ENCODE measurements around the gene DNM2. TPM values are rescaled to one million over a fixed set of nuclear protein-coding genes. Genes with fewer than 3 reads are reported as not detected.
A peak's percentile ranks its signal among the peaks of the same experiment; 100 is the strongest.

The DNM2 gene
- total and polyA plus RNA-seq, 9 of the 15 experiments (the other 6 are each of a cell fraction or from before 2014, with no cell fraction given), result 2.2 to 161 (median 72.6) TPM

- TF ChIP-seq ZBTB7A (IDR thresholded peaks at IDR 0.05; ENCODE audit: borderline replicate concordance, control insufficient read depth, low read depth, low read length), result peak; percentile 19; the same call in 1 of the 2 replicates
- TF ChIP-seq ZBTB17 (CRISPR knock-in tag; IDR thresholded peaks at IDR 0.05), result peak; percentile 58; the same call in 1 of the 2 replicates
- TF ChIP-seq MAX (CRISPR knock-in tag; IDR thresholded peaks at IDR 0.05), result peak; percentile 82
- peak in 1 of 2 experiments; percentile 85; a peak in 1 of 4 replicates for TF ChIP-seq TEAD1 (CRISPR knock-in tag; IDR thresholded peaks at IDR 0.05)
- TF ChIP-seq MNT (conservative IDR thresholded peaks at IDR 0.05), result peak; percentile 93 to 96
- no peak for TF ChIP-seq PBX2 (CRISPR knock-in tag; IDR thresholded peaks at IDR 0.05; ENCODE audit: low read depth)
- no peak for TF ChIP-seq PBX2 (tag; conservative IDR thresholded peaks at IDR 0.05; ENCODE audit: low read depth)
- TF ChIP-seq ZSCAN29 (IDR thresholded peaks at IDR 0.05), result no peak
- peak; percentile 84 for TF ChIP-seq RB1 (IDR thresholded peaks at IDR 0.05; ENCODE audit: low read depth)
- TF ChIP-seq POLR2G (IDR thresholded peaks at IDR 0.05; ENCODE audit: low read depth, low read length), result peak; percentile 67
- no peak for TF ChIP-seq FOXK2 (conservative IDR thresholded peaks at IDR 0.05 in 1 of 2, IDR thresholded peaks at IDR 0.05 in 1 of 2; ENCODE audit: low read depth in 2 of 2)
- TF ChIP-seq SIN3B (IDR thresholded peaks at IDR 0.05; ENCODE audit: low read depth), result 0 out of 2 replicates have a peak, but pooled peaks have one; percentile 52
- peak; percentile 73 for TF ChIP-seq NCOA1 (IDR thresholded peaks at IDR 0.05; ENCODE audit: low read depth)
- peak; percentile 87 for TF ChIP-seq NR2C2 (CRISPR knock-in tag; IDR thresholded peaks at IDR 0.05)
- TF ChIP-seq NR2C2 (tag; IDR thresholded peaks at IDR 0.05), result no peak
- peak; percentile 66 for TF ChIP-seq CEBPG (CRISPR knock-in tag; IDR thresholded peaks at IDR 0.05)
- peak in 1 of 2 experiments; percentile 42; a peak in 2 of 4 replicates for TF ChIP-seq CEBPG (tag; conservative IDR thresholded peaks at IDR 0.05 in 1 of 2, IDR thresholded peaks at IDR 0.05 in 1 of 2)
- TF ChIP-seq E2F6 (IDR thresholded peaks at IDR 0.05; ENCODE audit: borderline replicate concordance in 1 of 2, extremely low read depth in 1 of 2, insufficient read depth in 1 of 2, insufficient read length in 1 of 2, low read depth in 1 of 2, low read length in 1 of 2, poor library complexity in 1 of 2, severe bottlenecking in 1 of 2), result peak in 1 of 2 experiments; percentile 42
- TF ChIP-seq CREB3 (tag; conservative IDR thresholded peaks at IDR 0.05; ENCODE audit: low read depth), result 0 out of 2 replicates have a peak, but pooled peaks have one; percentile 24
Measured at GRCh38 chr19:10695401-10696398, 22.2 kb upstream of the DNM2 start (continued).
